Measurements from ENCODE around the gene CELF5.
"Not testable (repeated sequence)": the region's sequence is repeated elsewhere in the genome, so short reads cannot be mapped to it uniquely, and the experiment has no call there.

Gene CELF5

GRCh38 chr19:3207461-3208242, 16.8 kb upstream of the CELF5 start:
- DNase-seq (ENCODE audit: low read depth in 2 of 2) = no peak

- no peak for DNase-seq (ENCODE audit: low read depth in 2 of 2)
Observed at GRCh38 chr19:3208317-3209207, 15.9 kb upstream of the CELF5 start.

- peak; percentile 42 to 47 for DNase-seq (ENCODE audit: low read depth in 2 of 2)
Observed at GRCh38 chr19:3210347-3211017, 14.0 kb upstream of the CELF5 start.

GRCh38 chr19:3211191-3211590, 13.3 kb upstream of the CELF5 start:
- no peak for DNase-seq (ENCODE audit: low read depth in 2 of 2)

GRCh38 chr19:3213159-3213558, 11.3 kb upstream of the CELF5 start:
- no peak for DNase-seq (ENCODE audit: low read depth in 2 of 2)

GRCh38 chr19:3216874-3217273, 7.6 kb upstream of the CELF5 start:
- DNase-seq (ENCODE audit: low read depth in 2 of 2) = no peak

- no peak for DNase-seq (ENCODE audit: low read depth in 2 of 2)
Observed at GRCh38 chr19:3220576-3220975, 3.9 kb upstream of the CELF5 start.

GRCh38 chr19:3221576-3221975, 2.9 kb upstream of the CELF5 start:
- not testable (repeated sequence) for DNase-seq (ENCODE audit: low read depth in 2 of 2)

- DNase-seq (ENCODE audit: low read depth in 2 of 2) = no peak
Observed at GRCh38 chr19:3222709-3223108, 1.8 kb upstream of the CELF5 start.

- no peak for DNase-seq (ENCODE audit: low read depth in 2 of 2)
Observed at GRCh38 chr19:3225169-3225485, 666 bp downstream of the CELF5 start.

GRCh38 chr19:3225677-3226093, 1.2 kb downstream of the CELF5 start:
- DNase-seq (ENCODE audit: low read depth in 2 of 2) = no peak

- no peak for DNase-seq (ENCODE audit: low read depth in 2 of 2)
Observed at GRCh38 chr19:3227054-3227626, 2.7 kb downstream of the CELF5 start.

- DNase-seq (ENCODE audit: low read depth in 2 of 2) = no peak
Observed at GRCh38 chr19:3229346-3229743, 4.9 kb downstream of the CELF5 start.

GRCh38 chr19:3229888-3230496, 5.5 kb downstream of the CELF5 start:
- no peak for DNase-seq (ENCODE audit: low read depth in 2 of 2)

- no peak for DNase-seq (ENCODE audit: low read depth in 2 of 2)
Observed at GRCh38 chr19:3231288-3231687, 6.8 kb downstream of the CELF5 start.

- DNase-seq (ENCODE audit: low read depth in 2 of 2) = no peak
Observed at GRCh38 chr19:3233116-3233515, 8.7 kb downstream of the CELF5 start.

- DNase-seq (ENCODE audit: low read depth in 2 of 2) = no peak
Observed at GRCh38 chr19:3233831-3234230, 9.4 kb downstream of the CELF5 start.

- DNase-seq (ENCODE audit: low read depth in 2 of 2) = no peak
Observed at GRCh38 chr19:3234800-3235199, 10.3 kb downstream of the CELF5 start.

GRCh38 chr19:3235604-3236003, 11.1 kb downstream of the CELF5 start:
- not testable (repeated sequence) for DNase-seq (ENCODE audit: low read depth in 2 of 2)

- DNase-seq (ENCODE audit: low read depth in 2 of 2) = no peak
Observed at GRCh38 chr19:3236272-3236671, 11.8 kb downstream of the CELF5 start.

GRCh38 chr19:3238066-3238561, 13.7 kb downstream of the CELF5 start:
- no peak for DNase-seq (ENCODE audit: low read depth in 2 of 2)

GRCh38 chr19:3239367-3239766, 14.9 kb downstream of the CELF5 start:
- DNase-seq (ENCODE audit: low read depth in 2 of 2) = no peak

All from stimulated activated CD8-positive, alpha-beta memory T cell treated with anti-CD3 and anti-CD28 coated beads, Interleukin-7, amount 100 ng/mL, for 4 hours (primary cell).